IMR-90 (cell line): ENCODE data around the gene FEN1. TPM values are rescaled to one million over a fixed set of nuclear protein-coding genes. Genes with fewer than 3 reads are reported as not detected.

Experiments used
- ATAC-seq: fragments of 200-7000 bp; cut with Tn5 transposase; 2 replicates; pipeline ENCODE4 v1.9.1; 2020; ENCODE audit warnings: low read depth, mild to moderate bottlenecking, moderate library complexity
- BruUV-seq: library from RNA; stranded (reverse); fragments of 400-500 nt; replicated peaks from 2 replicates; lab custom pipeline; 2021; lab: Mats Ljungman, UMichigan
- CTCF ChIA-PET: fragments of 300-600 bp; formaldehyde crosslinking; extraction: SDS; loops from one replicate; lab custom pipeline; 2021; ENCODE audit warnings: antibody characterized with exemption; lab: Yijun Ruan, JAX
- POLR2A ChIA-PET: fragments of 300-600 bp; sonication (Branson Sonifier 250); formaldehyde crosslinking; loops from one replicate; lab custom pipeline; 2022; ENCODE audit warnings: antibody characterized with exemption; ENCODE audit not compliant: unreplicated experiment; lab: Charles Lee
- DNase-seq: peaks from one replicate; pipeline ENCODE4 v3.0.0; 2013
- H2AFZ ChIP-seq: replicated peaks from 2 replicates; pipeline ENCODE3; 2013; ENCODE audit warnings: low read length, mild to moderate bottlenecking; ENCODE audit not compliant: poor library complexity
- H2AK5ac ChIP-seq: 2 replicates; pipeline ENCODE4 v1.6.1; 2013; ENCODE audit warnings: low read depth, low read length, inconsistent platforms
- H2AK9ac ChIP-seq: replicated peaks from 2 replicates; pipeline ENCODE3; 2013; ENCODE audit warnings: mild to moderate bottlenecking, low read depth, low read length, moderate library complexity; ENCODE audit not compliant: poor library complexity
- H2BK120ac ChIP-seq: 2 replicates; pipeline ENCODE4 v1.6.1; 2013; ENCODE audit warnings: low read depth, low read length, inconsistent platforms
- H2BK15ac ChIP-seq: 3 replicates; pipeline ENCODE4 v1.6.1; 2013; ENCODE audit warnings: low read depth, low read length, inconsistent platforms
- H2BK20ac ChIP-seq: 2 replicates; pipeline ENCODE4 v1.6.1; 2013; ENCODE audit warnings: low read depth, mild to moderate bottlenecking, inconsistent platforms, low read length, moderate library complexity
- H2BK5ac ChIP-seq: 2 replicates; pipeline ENCODE4 v1.6.1; 2013; ENCODE audit warnings: mild to moderate bottlenecking, low read depth, low read length, inconsistent platforms; ENCODE audit not compliant: poor library complexity, severe bottlenecking
- H3K14ac ChIP-seq: replicated peaks from 2 replicates; pipeline ENCODE4 v1.6.1; 2013; ENCODE audit warnings: low read depth, low read length, inconsistent platforms
- H3K18ac ChIP-seq: 2 replicates; pipeline ENCODE4 v1.6.1; 2013; ENCODE audit warnings: low read depth, low read length, control low read depth
- H3K23ac ChIP-seq: 2 replicates; pipeline ENCODE4 v1.6.1; 2013; ENCODE audit warnings: low read depth, low read length, inconsistent platforms
- H3K27ac ChIP-seq: 2 replicates; pipeline ENCODE4 v1.5.1; 2013; ENCODE audit warnings: mild to moderate bottlenecking, control low read depth, low read length; ENCODE audit not compliant: insufficient read depth
- H3K27me3 ChIP-seq: 2 replicates; pipeline ENCODE4 v1.6.1; 2013; ENCODE audit warnings: low read length; ENCODE audit not compliant: control insufficient read depth, insufficient read depth
- H3K36me3 ChIP-seq: 2 replicates; pipeline ENCODE4 v1.6.1; 2013; ENCODE audit warnings: low read length, mixed read lengths; ENCODE audit not compliant: control insufficient read depth, insufficient read depth
- H3K4ac ChIP-seq: 2 replicates; pipeline ENCODE4 v1.6.1; 2013; ENCODE audit warnings: low read depth, low read length, inconsistent platforms
- H3K4me1 ChIP-seq: 2 replicates; pipeline ENCODE4 v1.6.1; 2013; ENCODE audit warnings: low read length, mixed read lengths; ENCODE audit not compliant: control insufficient read depth, insufficient read depth
- H3K4me2 ChIP-seq: 2 replicates; pipeline ENCODE4 v1.6.1; 2013; ENCODE audit warnings: low read depth, mild to moderate bottlenecking, control low read depth, low read length, moderate library complexity
- H3K4me3 ChIP-seq: 2 replicates; pipeline ENCODE4 v1.5.1; 2013; ENCODE audit warnings: low read depth, mild to moderate bottlenecking, control low read depth, low read length, moderate library complexity; ENCODE audit not compliant: insufficient read depth
- H3K56ac ChIP-seq: 2 replicates; pipeline ENCODE4 v1.6.1; 2013; ENCODE audit warnings: low read length, inconsistent platforms; ENCODE audit not compliant: insufficient read depth; ENCODE audit errors: extremely low read depth
- H3K79me1 ChIP-seq, 2 experiments: 2 replicates each; pipeline ENCODE4 v1.6.1; 2013; ENCODE audit warnings: low read length in 2 of 2, inconsistent platforms in 1 of 2, low read depth in 1 of 2
- H3K9ac ChIP-seq: 2 replicates; pipeline ENCODE4 v1.6.1; 2013; ENCODE audit warnings: low read depth, low read length, control low read depth
- H3K9me1 ChIP-seq: 2 replicates; pipeline ENCODE4 v1.6.1; 2013; ENCODE audit warnings: low read length, inconsistent platforms; ENCODE audit not compliant: insufficient read depth
- H3K9me3 ChIP-seq: 2 replicates; pipeline ENCODE4 v1.6.1; 2013; ENCODE audit warnings: low read length; ENCODE audit not compliant: control insufficient read depth, insufficient read depth
- H4K20me1 ChIP-seq: 2 replicates; pipeline ENCODE4 v1.6.1; 2013; ENCODE audit warnings: low read length, inconsistent platforms; ENCODE audit not compliant: insufficient read depth
- H4K5ac ChIP-seq: 2 replicates; pipeline ENCODE4 v1.6.1; 2013; ENCODE audit warnings: mild to moderate bottlenecking, low read depth, low read length, control low read depth
- H4K8ac ChIP-seq, 2 experiments: 2 replicates each; pipeline ENCODE4 v1.6.1; 2013; ENCODE audit warnings: low read depth in 2 of 2, low read length in 2 of 2, control low read depth in 1 of 2, inconsistent platforms in 1 of 2
- H4K91ac ChIP-seq: 2 replicates; pipeline ENCODE4 v1.6.1; 2013; ENCODE audit warnings: low read depth, low read length, inconsistent platforms; ENCODE audit not compliant: insufficient read depth
- BHLHE40 ChIP-seq: fragments of 150-350 bp; IDR thresholded peaks from 2 replicates; pipeline ENCODE4 v1.6.1; 2016; ENCODE audit warnings: mild to moderate bottlenecking, low read depth, low read length
- FOS ChIP-seq: fragments of 150-350 bp; IDR thresholded peaks from 2 replicates; pipeline ENCODE4 v1.6.1; 2016; ENCODE audit warnings: low read depth, low read length
- MAZ ChIP-seq: IDR thresholded peaks from 2 replicates; pipeline ENCODE4 v1.6.1; 2012; ENCODE audit warnings: low read depth, mild to moderate bottlenecking, low read length, improper control_type of control experiment, moderate library complexity, borderline replicate concordance
- MXI1 ChIP-seq: IDR thresholded peaks from 2 replicates; pipeline ENCODE4 v1.6.1; 2012; ENCODE audit warnings: low read depth, mild to moderate bottlenecking, low read length, moderate library complexity, borderline replicate concordance
- POLR2A ChIP-seq: IDR thresholded peaks from 2 replicates; pipeline ENCODE4 v1.6.1; 2012; ENCODE audit warnings: mild to moderate bottlenecking, low read depth, low read length
- RAD21 ChIP-seq: IDR thresholded peaks from 2 replicates; pipeline ENCODE4 v1.6.1; 2012; ENCODE audit warnings: low read length, improper control_type of control experiment
- RCOR1 ChIP-seq: IDR thresholded peaks from 2 replicates; pipeline ENCODE4 v1.6.1; 2012; ENCODE audit warnings: mild to moderate bottlenecking, low read length, improper control_type of control experiment; ENCODE audit not compliant: insufficient replicate concordance
- RFX5 ChIP-seq: IDR thresholded peaks from 2 replicates; pipeline ENCODE4 v1.8.0; 2012; ENCODE audit warnings: low read depth, mild to moderate bottlenecking, low read length, moderate library complexity
- WGBS, 2 experiments: methylation state at CpG; one replicate each; pipeline versions ENCODE4 v1.1.5 to v1.1.7; 2013; ENCODE audit warnings: missing lambda C conversion rate in 2 of 2; ENCODE audit not compliant: insufficient read length in 1 of 2; ENCODE audit errors: extremely low coverage in 2 of 2; 5-methylcytosine and 5-hydroxymethylcytosine counted together
- dilution Hi-C: fragments of 300-500 bp; cut with HindIII; formaldehyde crosslinking; loops from one replicate; pipeline ENCODE4 v1.14.3; 2018; ENCODE audit warnings: low sequenced_read_pairs; ENCODE audit not compliant: unreplicated experiment
- in situ Hi-C: fragments of 300-500 bp; cut with MboI; formaldehyde crosslinking; loops from 3 replicates; pipeline ENCODE4 v1.14.3; 2019; ENCODE audit warnings: low sequenced_read_pairs, inconsistent platforms, mixed read lengths
- intact Hi-C: fragments of 100-400 bp; cut with micrococcal nuclease; formaldehyde crosslinking; loops from 2 replicates; pipeline ENCODE4 v1.10.0; 2022
- polyA plus RNA-seq, 3 experiments: library from polyadenylated mRNA; depleted of rRNA; stranded (reverse); fragments of >200 nt; gene quantifications; 2 replicates each; pipeline ENCODE4 v1.2.3, GENCODE V29; 2012; ENCODE audit warnings: low replicate concordance in 1 of 3
- total RNA-seq: library from RNA; depleted of rRNA; stranded (reverse); fragments of >200 nt; gene quantifications from 2 replicates; pipeline ENCODE4 v1.2.3, GENCODE V29; 2012
- TF ChIP-seq, protein P1 (sequence below): fragments of 150-350 bp; IDR thresholded peaks from 2 replicates; pipeline ENCODE4 v1.6.1; 2016; ENCODE audit warnings: low read depth, mild to moderate bottlenecking, low read length, moderate library complexity, borderline replicate concordance
- TF ChIP-seq, protein P2 (sequence below): conservative IDR thresholded peaks from 2 replicates; pipeline ENCODE4 v1.5.1; 2012; ENCODE audit warnings: mild to moderate bottlenecking, low read depth, low read length, improper control_type of control experiment

Gene FEN1
- total and polyA plus RNA-seq, 2 of the 4 experiments (the other 2 are of a cell fraction), result 23.0 to 41.9 TPM

DNA sequence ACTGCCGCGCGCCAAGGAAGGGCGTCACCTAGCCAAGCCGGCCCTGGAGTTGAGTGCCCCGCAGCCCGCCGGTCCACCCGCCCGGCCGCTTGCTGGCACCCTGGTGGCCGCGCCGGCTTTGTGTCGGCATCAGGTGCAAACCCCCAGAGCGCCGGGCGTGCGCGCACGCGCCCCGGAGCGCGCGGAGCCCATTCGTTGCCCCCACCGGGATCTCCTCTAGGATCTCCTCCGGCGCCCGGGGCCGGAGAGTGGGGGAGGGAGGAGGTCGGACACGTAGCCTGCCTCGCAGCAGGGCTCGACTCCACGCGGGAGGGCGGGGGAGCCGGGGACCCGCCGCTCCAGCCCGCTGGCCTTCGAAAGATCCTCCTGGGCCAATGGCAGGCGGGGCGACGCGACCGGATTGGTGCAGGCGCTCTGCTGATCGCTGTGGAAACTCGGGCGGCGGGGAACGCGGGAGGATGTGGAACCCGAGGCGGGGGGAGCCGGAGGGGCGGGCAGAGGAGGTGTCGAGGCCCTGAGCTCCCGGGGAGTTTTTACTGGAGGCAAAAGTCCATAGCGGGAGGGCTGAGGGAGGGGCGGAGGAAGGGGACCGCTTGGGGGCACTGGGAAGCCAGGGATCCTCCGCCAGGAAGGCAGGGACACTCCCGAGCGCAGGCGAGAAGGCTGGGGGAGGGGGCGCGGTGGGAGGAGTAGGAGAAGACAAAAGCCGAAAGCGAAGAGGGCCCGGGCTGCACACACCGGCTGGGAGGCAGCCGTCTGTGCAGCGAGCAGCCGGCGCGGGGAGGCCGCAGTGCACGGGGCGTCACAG, 35.1 kb downstream of the FEN1 start, which contains the start of gene FADS2 (continued):
- TF ChIP-seq RCOR1, result no peak
- TF ChIP-seq, protein P1, sequence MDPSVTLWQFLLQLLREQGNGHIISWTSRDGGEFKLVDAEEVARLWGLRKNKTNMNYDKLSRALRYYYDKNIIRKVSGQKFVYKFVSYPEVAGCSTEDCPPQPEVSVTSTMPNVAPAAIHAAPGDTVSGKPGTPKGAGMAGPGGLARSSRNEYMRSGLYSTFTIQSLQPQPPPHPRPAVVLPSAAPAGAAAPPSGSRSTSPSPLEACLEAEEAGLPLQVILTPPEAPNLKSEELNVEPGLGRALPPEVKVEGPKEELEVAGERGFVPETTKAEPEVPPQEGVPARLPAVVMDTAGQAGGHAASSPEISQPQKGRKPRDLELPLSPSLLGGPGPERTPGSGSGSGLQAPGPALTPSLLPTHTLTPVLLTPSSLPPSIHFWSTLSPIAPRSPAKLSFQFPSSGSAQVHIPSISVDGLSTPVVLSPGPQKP, result no peak
- TF ChIP-seq POLR2A, result peak; percentile 70

- H2BK15ac ChIP-seq, result 0 out of 3 replicates have a peak overlapping the region, but pooled peaks have one; percentile 52
- TF ChIP-seq POLR2A, result no peak
- TF ChIP-seq MAZ, result no peak
- no peak for TF ChIP-seq MXI1
- TF ChIP-seq, protein P2, sequence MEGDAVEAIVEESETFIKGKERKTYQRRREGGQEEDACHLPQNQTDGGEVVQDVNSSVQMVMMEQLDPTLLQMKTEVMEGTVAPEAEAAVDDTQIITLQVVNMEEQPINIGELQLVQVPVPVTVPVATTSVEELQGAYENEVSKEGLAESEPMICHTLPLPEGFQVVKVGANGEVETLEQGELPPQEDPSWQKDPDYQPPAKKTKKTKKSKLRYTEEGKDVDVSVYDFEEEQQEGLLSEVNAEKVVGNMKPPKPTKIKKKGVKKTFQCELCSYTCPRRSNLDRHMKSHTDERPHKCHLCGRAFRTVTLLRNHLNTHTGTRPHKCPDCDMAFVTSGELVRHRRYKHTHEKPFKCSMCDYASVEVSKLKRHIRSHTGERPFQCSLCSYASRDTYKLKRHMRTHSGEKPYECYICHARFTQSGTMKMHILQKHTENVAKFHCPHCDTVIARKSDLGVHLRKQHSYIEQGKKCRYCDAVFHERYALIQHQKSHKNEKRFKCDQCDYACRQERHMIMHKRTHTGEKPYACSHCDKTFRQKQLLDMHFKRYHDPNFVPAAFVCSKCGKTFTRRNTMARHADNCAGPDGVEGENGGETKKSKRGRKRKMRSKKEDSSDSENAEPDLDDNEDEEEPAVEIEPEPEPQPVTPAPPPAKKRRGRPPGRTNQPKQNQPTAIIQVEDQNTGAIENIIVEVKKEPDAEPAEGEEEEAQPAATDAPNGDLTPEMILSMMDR, result no peak
- no peak for TF ChIP-seq RFX5
- TF ChIP-seq FOS, result no peak
- no peak for TF ChIP-seq BHLHE40
- no peak for TF ChIP-seq RAD21
- TF ChIP-seq, protein P1, result no peak
These were observed 35.6 kb downstream of the FEN1 start for GRCh38 chr11:61828379-61828628.

More at GRCh38 chr11:61828379-61828628, 35.6 kb downstream of the FEN1 start:
- Histone ChIP-seq H3K23ac (peak overlapping the region; percentile 95), H3K27me3 (no peaks in the 10 kb centered on the region), H3K4ac (peak overlapping the region; percentile 91), H2BK120ac (peak overlapping the region; percentile 8; the same call in 1 of the 2 replicates), H2BK20ac (no peak overlapping the region; the same call in 1 of the 2 replicates), H3K4me3 (peak overlapping the region; percentile 72), H3K56ac (peak overlapping the region; percentile 75), H2AFZ (peak overlapping the region; percentile 95), H2AK9ac (peak overlapping the region; percentile 99), H3K27ac (peak overlapping the region; percentile 43), H4K91ac (peak overlapping the region; percentile 93), H3K9me3 (no peaks in the 10 kb centered on the region), H4K5ac (peak overlapping the region; percentile 20), H3K4me2 (peak overlapping the region; percentile 91), H3K79me1 (peaks cover 19 to 58% of the 10 kb centered on the region in 2 experiments), H3K36me3 (no peaks in the 10 kb centered on the region), H4K8ac (peak overlapping the region; percentile 40 to 94; a peak in 3 of 4 replicates), H3K18ac (peak overlapping the region; percentile 40; the same call in 1 of the 2 replicates), H3K9me1 (peaks cover 16% of the 10 kb centered on the region), H3K14ac (peak overlapping the region; percentile 96), H3K4me1 (peaks cover 11% of the 10 kb centered on the region; the same call in 1 of the 2 replicates), H3K9ac (peak overlapping the region; percentile 79), H2AK5ac (peak overlapping the region; percentile 90; the same call in 1 of the 2 replicates), H2BK5ac (peak overlapping the region; percentile 2), H4K20me1 (peaks cover 33% of the 10 kb centered on the region; the same call in 1 of the 2 replicates)
- BruUV-seq, result no TSS peak
- no CpG with 5 or more reads among the region's 16 CpGs for WGBS, 2 experiments
- dilution Hi-C loops (no loop called here), intact Hi-C loops (no loop called here), in situ Hi-C loops (no loop called here)
- ChIA-PET CTCF (interaction anchor here (1.0 to 1.3 kb wide), 3 partner anchors 10 to 254 kb away, joined by 3 to 5 read pairs (median 3); partner anchors contain the start of gene FADS1), POLR2A (interaction anchor here (1.6 kb wide), 1 partner anchor 13 kb away, joined by 7 read pairs; no protein-coding TSS in a partner anchor)
- no peak for ATAC-seq
- no peak for DNase-seq
